Endothelial cell of hepatic sinusoid (primary cell): ENCODE results near the gene FAN1.

Experiments
- in situ Hi-C: cut with HindIII; loops from 2 replicates; pipeline ENCODE4 v1.10.0; 2017; ENCODE audit warnings: low sequenced_read_pairs

FAN1 gene

DNA sequence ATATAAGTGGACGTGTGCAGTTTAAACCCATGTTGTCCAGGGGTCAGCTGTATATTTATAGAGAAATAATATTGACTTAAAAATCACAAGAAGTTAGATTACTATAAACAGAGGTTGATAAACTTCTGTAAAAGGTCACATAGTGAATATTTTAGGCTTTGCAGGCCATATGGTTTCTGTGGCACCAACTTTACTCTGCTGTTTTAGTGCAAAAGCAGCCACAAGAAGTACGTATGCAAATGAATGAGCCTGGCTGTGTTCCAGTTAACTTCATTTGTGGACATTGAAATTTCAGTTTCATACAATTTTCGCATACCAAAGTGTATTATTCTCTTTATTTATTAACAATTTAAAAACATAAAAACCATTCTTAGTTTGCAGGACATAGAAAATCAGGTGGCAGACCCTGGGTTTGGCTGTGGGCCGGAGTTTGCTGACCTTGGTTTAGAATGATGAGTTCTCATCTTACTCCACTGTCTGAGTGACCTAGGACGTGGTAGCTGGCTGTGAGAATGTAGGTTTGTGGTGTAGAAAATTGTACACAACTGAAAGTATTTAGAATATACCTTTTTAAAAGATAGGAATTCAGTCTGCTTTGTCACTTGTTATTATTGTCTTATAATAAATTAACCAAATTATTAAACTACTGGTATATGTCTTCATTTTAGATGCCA lies 16.3 kb downstream of the FAN1 start:
- in situ Hi-C loops, result no loop called here

DNA sequence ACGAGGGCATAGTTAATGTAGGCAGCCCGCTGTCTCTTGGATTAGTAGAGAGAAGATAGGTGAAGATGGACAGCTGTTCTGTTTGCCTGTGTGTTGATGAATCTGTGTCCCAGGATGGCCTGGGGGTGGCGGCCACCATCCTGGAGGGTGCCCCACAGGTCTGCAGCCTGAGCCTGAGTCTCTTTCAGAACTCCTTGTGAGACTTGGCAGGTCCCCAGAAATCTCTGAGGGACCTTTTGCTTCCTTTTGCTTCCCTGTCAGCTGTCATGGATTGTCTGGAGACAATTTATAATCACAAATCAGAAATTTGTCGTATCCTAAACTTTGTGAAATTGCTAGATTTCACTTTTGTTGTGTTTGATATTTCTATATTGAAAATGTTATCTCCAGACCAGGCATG lies 17.4 kb downstream of the FAN1 start:
- in situ Hi-C loops, result no loop called here

DNA sequence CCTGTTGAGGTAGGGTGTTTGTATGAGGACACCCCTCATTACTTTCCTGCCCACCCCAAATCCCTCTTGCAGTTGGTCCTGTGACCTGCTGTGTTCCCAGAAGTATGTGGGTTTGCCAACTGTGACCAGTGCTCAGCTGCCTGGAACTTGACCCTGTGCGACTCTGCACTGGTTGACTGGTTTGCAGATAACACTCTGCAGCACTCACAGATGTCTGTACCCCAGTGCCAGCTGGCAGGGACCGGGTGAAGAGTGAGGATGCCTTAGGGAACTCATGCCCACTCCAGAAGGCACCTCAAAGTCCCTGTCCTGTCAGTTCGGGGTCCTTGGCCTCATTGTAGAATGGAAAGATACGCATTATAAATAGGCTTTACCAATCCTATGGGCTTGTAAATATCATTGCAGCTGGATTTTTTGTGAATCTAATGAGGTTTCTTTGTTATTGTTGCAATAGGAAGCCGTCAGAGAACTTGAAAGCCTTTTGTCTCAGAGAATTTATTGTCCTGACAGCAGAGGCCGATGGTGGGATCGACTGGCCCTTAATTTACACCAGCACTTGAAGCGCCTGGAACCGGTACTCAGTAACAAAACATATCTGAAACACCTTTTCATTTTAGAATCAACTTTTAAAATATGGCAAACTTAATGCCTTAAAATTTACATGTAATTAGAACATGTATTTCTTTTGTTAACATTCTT lies 18.2 kb downstream of the FAN1 start:
- in situ Hi-C loops, result no loop called here

DNA sequence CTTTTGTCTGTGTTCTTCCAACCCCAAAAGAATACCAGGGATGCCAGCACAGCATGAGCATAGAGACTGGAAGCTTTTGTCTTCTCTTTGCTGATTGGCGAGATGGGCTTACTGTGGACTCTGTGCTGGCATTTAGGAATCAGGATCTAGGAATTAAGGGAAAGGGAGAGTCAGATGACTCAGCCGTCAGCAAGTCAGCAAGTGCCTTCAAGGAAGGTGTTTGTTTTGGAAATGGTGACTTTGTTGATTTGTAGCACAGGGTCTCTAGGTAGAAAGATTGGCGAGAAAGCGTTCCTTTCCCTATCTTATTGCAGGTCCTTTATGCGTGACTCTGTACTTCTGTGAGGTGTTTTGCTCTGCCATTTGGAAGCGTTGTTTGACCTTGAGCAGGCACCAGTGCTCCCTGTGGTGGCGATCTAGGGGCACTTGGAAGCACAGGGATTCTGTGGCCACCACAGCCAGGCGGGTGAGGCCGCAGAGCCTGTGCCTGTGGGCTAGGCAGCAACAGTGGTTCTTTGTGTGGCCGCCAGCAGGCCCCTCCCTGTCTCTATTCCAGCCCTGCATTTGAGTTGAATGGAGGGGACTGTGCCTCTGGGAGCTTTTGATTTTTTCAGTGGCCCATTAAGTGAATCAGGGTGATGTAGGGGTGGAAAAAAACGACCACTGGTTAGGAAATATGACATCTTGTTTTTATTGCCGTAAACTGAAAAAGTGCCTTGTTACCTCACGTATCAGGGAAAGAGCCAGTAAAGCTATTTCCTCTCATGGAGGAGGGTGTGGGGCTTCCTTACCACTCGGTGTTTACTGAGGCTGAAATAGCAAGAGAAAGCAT lies 19.0 kb downstream of the FAN1 start:
- in situ Hi-C loops, result no loop called here

GRCh38 chr15:30923429-30923828 lies 19.7 kb downstream of the FAN1 start:
- in situ Hi-C loops, result no loop called here

DNA sequence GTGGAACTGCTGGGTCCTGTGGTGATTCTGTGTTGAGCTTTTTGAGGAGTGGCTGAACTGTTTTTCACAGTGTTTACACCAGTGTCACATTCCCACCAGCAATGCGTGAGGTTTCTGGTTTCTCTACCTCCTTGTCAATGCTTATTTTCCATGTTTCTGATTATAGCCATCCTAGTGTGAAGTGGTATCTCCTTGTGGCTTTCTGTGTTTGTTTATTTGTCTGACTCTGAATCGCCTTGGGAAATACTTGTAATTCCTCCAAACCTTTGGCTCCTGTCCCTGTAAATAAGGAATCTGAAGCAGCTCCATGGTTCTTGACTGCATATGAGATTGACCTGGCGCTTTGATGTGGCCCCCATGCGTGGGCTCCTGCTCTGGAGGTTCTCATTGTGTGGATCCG lies 20.6 kb downstream of the FAN1 start:
- in situ Hi-C loops, result no loop called here

GRCh38 chr15:30925686-30926085 lies 22.0 kb downstream of the FAN1 start:
- in situ Hi-C loops, result no loop called here

DNA sequence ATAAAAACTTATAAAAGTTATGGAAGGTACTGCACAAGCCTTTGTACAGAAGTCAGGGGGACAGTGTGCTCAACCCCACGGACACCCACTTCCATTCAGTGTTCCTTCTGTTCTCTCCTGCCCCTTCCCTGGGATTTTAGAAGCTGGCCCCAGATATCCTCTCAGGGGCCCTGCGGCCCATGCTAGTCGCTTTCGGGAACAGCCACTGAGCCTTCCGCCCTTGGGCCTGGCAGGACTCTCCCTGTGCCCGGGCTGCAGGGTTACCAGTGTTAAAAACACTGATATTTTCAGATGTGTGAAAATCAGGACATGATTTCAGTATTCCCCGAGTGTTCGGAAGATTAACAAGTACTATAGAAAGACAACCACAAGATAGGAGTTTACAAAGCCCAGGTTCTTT lies 22.4 kb downstream of the FAN1 start:
- in situ Hi-C loops, result no loop called here

DNA sequence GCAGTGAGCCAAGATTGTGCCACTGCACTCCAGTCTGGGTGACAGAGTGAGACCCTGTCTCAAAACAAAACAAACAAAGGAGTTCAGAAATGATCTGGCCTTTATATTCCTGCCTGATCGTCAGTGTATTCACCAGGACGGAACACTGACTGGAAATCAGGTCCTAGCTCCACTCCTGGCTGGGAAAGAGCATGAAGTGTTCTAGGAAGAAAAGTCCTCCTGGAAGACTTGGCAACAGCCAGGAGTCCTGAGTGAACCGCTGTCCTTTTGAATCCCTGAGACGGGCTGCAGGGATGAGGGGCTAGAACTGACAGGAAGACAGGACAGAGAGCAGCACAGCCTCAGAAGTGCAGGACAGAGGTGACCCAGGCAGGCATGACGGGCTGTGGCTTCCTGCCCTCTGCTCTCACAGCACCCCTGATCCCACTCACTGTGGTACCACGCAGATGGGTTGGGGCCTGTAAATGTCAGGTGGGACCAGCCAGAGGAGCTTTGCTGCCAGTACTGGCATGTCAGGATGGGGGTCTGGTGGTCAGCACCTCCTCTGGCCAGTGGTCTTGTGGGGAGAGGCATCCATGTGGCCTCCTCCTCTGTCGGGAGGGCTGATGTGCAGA lies 23.5 kb downstream of the FAN1 start:
- in situ Hi-C loops, result no loop called here

DNA sequence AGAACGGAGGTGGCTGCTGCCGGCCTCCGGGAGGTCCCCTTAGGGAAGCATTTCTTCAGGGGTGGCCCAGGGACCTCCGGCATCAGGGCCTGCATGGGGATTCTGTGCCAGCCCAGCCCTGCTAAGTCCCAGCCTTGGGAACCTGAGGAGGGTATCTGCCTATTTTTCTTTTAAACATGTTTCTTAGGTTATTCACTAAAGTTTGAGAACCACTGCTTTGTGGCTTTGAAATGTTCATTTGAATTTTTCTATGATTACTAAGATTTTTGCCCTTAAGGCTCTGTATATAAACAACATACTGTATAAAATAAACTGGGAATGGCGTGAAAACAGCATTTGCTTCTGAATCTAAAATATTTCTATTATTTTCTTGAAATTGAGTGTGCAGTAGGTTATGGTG lies 24.4 kb downstream of the FAN1 start:
- in situ Hi-C loops, result no loop called here

DNA sequence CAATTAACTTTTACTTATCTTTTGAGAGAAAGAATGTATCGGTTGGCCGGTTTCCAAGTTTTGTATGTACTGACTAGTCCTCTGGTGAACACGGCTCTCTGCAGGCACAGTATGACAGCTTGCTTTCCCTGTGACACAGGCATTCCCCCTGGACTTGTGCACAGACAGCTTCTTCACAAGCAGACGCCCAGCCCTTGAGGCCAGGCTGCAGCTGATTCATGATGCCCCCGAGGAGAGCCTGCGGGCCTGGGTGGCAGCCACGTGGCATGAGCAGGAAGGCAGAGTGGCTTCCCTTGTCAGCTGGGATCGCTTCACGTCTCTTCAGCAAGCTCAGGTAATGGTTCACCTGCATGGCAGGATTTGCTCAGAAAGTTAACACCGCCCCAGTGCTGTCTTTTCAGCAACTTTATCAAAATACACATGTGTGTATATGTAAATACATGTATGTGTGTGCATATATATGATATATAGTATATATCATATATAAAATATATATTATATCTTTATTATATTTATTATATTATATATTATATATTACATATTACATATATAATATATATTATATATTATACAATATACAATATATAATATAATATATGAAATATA lies 25.5 kb downstream of the FAN1 start:
- in situ Hi-C loops, result no loop called here

DNA sequence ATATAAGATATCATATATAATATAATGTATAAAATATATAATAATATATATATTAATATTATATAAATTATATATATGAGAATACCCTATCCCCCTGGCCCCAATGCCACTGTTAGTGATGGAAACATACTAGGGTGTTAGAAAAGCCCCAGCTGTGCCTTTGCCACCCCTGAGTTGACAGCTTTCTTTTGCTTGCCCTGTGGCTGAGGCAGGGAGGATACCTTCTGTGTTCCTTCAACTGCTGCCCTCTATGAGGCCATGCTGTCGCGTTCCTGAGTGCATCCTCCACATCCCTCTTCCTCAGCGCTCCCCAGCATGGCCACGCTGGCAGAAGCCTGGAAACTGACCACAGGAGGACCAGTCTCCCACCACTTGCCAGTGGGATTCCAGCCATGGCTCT lies 26.3 kb downstream of the FAN1 start:
- in situ Hi-C loops, result no loop called here

DNA sequence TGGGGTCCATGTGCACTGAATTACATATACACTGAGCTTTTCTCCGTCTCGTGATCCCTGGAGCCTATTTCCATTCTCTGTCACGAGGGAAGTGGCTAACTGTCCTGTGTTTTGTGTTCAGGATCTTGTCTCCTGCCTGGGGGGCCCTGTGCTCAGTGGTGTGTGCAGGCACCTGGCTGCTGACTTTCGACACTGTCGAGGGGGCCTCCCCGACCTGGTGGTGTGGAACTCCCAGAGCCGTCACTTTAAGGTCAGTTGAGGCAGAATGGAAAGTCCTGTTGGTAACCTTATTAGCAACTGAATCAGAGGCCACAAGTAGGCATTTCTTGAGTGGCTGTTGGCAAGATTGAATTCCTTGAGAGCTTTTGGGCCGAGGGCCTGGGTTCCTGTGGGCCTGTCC lies 26.7 kb downstream of the FAN1 start:
- in situ Hi-C loops, result no loop called here

DNA sequence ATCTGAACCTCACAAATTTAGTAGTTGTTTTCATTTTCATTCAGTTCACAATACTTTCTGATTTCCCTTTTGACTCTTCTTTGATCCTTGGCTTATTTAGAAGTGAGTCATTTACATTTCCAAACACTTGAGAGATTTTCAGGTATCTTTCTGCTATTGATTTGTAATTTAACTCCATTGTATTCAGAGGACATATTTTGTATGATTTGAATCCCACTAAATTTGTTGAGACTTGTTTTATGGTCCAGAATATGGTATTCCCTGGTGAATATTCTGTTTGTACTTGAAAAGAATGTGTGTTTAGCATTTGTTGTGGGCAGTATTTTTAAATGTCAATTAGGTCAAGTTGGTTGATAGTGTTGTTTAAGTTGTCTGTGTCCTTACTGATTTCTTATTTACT lies 29.6 kb downstream of the FAN1 start:
- in situ Hi-C loops, result no loop called here

- in situ Hi-C loops, result no loop called here
These were observed 35.4 kb downstream of the FAN1 start for GRCh38 chr15:30939161-30939560.

- in situ Hi-C loops, result loop anchor here (5.0 kb wide), 1 partner anchor 48 kb away; no protein-coding TSS in a partner anchor
These were observed 36.6 kb downstream of the FAN1 start for GRCh38 chr15:30940359-30940758.

GRCh38 chr15:30941520-30941919 lies 37.8 kb downstream of the FAN1 start:
- in situ Hi-C loops, result loop anchor here (5.0 kb wide), 1 partner anchor 49 kb away; no protein-coding TSS in a partner anchor

GRCh38 chr15:30943654-30944335 lies 40.1 kb downstream of the FAN1 start:
- in situ Hi-C loops, result loop anchor here (5.0 kb wide), 1 partner anchor 51 kb away; no protein-coding TSS in a partner anchor

DNA sequence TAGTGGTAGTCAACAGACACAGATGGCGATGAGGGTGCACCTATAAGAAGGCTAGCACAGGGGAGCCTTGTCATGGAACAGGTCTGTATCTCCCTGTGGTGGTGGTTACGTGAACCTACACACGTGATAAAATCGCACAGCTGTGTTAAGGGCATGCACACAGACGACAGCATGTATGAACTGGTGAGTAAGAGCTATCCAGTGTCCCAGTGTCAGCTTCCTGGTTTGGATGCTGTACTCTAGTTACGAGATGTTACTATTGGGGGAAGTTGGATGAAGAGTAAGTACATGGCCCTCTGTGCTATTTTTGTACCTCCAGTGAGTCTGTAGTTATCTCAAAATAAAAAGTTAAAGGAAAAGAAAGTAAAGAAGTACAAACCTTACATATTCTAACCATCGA lies 49.5 kb downstream of the FAN1 start:
- in situ Hi-C loops, result no loop called here

- in situ Hi-C loops, result no loop called here
These were observed 50.1 kb downstream of the FAN1 start for GRCh38 chr15:30953731-30954378.
